VCaP (cell line): ENCODE data around the gene OPA1.

Source experiments
- H3K27ac ChIP-seq: fragments of 450-650 bp; 2 replicates; pipeline ENCODE4 v1.5.1; 2017
- CTCF ChIP-seq: fragments of 450-650 bp; conservative IDR thresholded peaks from 2 replicates; pipeline ENCODE4 v1.5.1; 2017; ENCODE audit warnings: mild to moderate bottlenecking, moderate library complexity

The OPA1 gene

GRCh38 chr3:193662757-193663322, 69.8 kb downstream of the OPA1 start:
- H3K27ac ChIP-seq = no peak overlapping the region
- no peak for TF ChIP-seq CTCF

GRCh38 chr3:193665370-193665989, 72.5 kb downstream of the OPA1 start:
- TF ChIP-seq CTCF = peak; percentile 71

GRCh38 chr3:193673845-193674244, 80.8 kb downstream of the OPA1 start:
- H3K27ac ChIP-seq = no peak overlapping the region
- peak; percentile 63 for TF ChIP-seq CTCF

More at GRCh38 chr3:193665370-193665989, 72.5 kb downstream of the OPA1 start:
- no peak overlapping the region for H3K27ac ChIP-seq

- no peak overlapping the region for H3K27ac ChIP-seq
- no peak for TF ChIP-seq CTCF
These were observed 81.7 kb downstream of the OPA1 start for GRCh38 chr3:193674714-193675113.

- H3K27ac ChIP-seq = no peak overlapping the region
- TF ChIP-seq CTCF = no peak
These were observed 84.7 kb downstream of the OPA1 start for GRCh38 chr3:193677734-193678133.

- no peak overlapping the region for H3K27ac ChIP-seq
- TF ChIP-seq CTCF = no peak
These were observed 87.2 kb downstream of the OPA1 start for GRCh38 chr3:193680220-193680619.

- TF ChIP-seq CTCF = no peak
These were observed 88.6 kb downstream of the OPA1 start for GRCh38 chr3:193681631-193682030.

More at GRCh38 chr3:193681631-193682030, 88.6 kb downstream of the OPA1 start:
- H3K27ac ChIP-seq = no peak overlapping the region
